ENCODE results near the gene GABPA.
"Not testable (repeated sequence)": the region's sequence is repeated elsewhere in the genome, so short reads cannot be mapped to it uniquely, and the experiment has no call there.

GABPA gene

GRCh38 chr21:25734904-25735645 is at the start of gene GABPA, which contains the start of gene ATP5PF:
Gene GABPA (plus strand): TSS chr21:25734972. CDS start chr21:25741599, 6,627 bp downstream.
Gene ATP5PF (minus strand): TSS chr21:25734904. CDS start chr21:25729794, 5,110 bp downstream.
- peak; percentile 98 for DNase-seq (ENCODE audit: low read depth)

- no peak for DNase-seq (ENCODE audit: low read depth)
Measured at GRCh38 chr21:25687787-25688186, 47.0 kb upstream of the GABPA start.

- no peak for DNase-seq (ENCODE audit: low read depth)
Measured at GRCh38 chr21:25688275-25689155, 46.3 kb upstream of the GABPA start.

GRCh38 chr21:25689226-25689625 is 45.5 kb upstream of the GABPA start:
- no peak for DNase-seq (ENCODE audit: low read depth)

- DNase-seq (ENCODE audit: low read depth), result no peak
Measured at GRCh38 chr21:25691976-25692375, 42.8 kb upstream of the GABPA start.

- not testable (repeated sequence) for DNase-seq (ENCODE audit: low read depth)
Measured at GRCh38 chr21:25695461-25695860, 39.3 kb upstream of the GABPA start.

GRCh38 chr21:25700741-25701140 is 34.0 kb upstream of the GABPA start:
- no peak for DNase-seq (ENCODE audit: low read depth)

GRCh38 chr21:25701529-25701928 is 33.2 kb upstream of the GABPA start:
- no peak for DNase-seq (ENCODE audit: low read depth)

- DNase-seq (ENCODE audit: low read depth), result peak; percentile 15
Measured at GRCh38 chr21:25708467-25709065, 26.2 kb upstream of the GABPA start.

- DNase-seq (ENCODE audit: low read depth), result no peak
Measured at GRCh38 chr21:25709684-25710265, 25.0 kb upstream of the GABPA start.

- no peak for DNase-seq (ENCODE audit: low read depth)
Measured at GRCh38 chr21:25710550-25710949, 24.2 kb upstream of the GABPA start.

- DNase-seq (ENCODE audit: low read depth), result not testable (repeated sequence)
Measured at GRCh38 chr21:25714066-25714465, 20.7 kb upstream of the GABPA start.

GRCh38 chr21:25717491-25718147 is 17.2 kb upstream of the GABPA start:
- DNase-seq (ENCODE audit: low read depth), result no peak

GRCh38 chr21:25721987-25722386 is 12.8 kb upstream of the GABPA start:
- no peak for DNase-seq (ENCODE audit: low read depth)

GRCh38 chr21:25722631-25723030 is 12.1 kb upstream of the GABPA start:
- DNase-seq (ENCODE audit: low read depth), result no peak

GRCh38 chr21:25732091-25732760 is 2.5 kb upstream of the GABPA start:
- DNase-seq (ENCODE audit: low read depth), result no peak

GRCh38 chr21:25733859-25734653 is 716 bp upstream of the GABPA start:
- peak; percentile 23 for DNase-seq (ENCODE audit: low read depth)

GRCh38 chr21:25734654-25734903 is 193 bp upstream of the GABPA start:
- no peak for DNase-seq (ENCODE audit: low read depth)

- DNase-seq (ENCODE audit: low read depth), result peak; percentile 72
Measured at GRCh38 chr21:25735646-25736597, 1.1 kb downstream of the GABPA start.
